ENCODE results near the gene COLEC12.

The COLEC12 gene

GRCh38 chr18:506264-506663, 5.8 kb upstream of the COLEC12 start:
- peak; percentile 27 for DNase-seq (ENCODE audit: low spot score)

DNA sequence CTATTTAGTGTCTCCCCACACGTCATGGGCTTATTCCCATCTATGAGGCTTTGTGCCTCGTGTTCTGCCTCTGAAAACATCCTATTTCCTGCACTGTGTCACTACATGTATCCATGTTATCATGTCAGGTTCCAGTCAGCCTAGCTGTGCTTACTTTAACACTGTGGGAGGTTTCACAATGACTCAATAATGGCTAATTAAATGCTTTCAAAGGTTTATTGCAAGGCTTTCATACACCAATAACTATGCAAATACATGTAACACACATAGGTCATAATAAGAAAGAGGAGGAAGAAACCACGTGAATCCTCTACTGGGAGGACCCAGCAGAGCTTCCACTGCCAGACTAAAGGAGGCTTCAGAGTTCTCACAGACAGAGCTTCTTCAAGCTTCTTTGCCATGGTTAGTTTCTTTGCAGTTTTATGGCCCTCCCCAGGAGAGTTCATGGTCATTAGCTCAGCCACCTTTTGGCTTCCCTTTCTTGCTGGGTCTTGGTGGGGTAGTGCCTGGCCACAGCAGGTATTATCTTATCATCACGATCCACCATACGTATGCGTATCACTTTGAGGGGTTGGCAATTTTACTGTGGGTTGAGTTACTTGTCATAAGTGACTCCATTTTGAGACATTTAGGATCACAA, 5.1 kb upstream of the COLEC12 start:
- no peak for DNase-seq (ENCODE audit: low spot score)

DNA sequence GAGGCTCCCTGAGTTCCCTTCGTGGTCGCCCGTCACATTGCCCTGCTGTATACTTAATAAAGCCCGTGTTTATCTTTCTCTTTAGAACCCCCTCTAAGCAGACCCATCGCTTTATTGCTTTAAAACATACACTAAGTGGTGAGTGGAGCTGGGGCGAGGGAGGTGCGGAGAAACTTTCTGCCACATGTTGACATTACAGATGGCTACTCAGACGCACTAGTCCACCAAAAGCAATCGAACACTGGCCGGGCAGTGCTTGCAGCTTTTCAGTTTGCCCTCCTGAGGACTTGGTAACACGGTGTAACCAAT, 859 bp upstream of the COLEC12 start:
- no peak for DNase-seq (ENCODE audit: low spot score)

DNA sequence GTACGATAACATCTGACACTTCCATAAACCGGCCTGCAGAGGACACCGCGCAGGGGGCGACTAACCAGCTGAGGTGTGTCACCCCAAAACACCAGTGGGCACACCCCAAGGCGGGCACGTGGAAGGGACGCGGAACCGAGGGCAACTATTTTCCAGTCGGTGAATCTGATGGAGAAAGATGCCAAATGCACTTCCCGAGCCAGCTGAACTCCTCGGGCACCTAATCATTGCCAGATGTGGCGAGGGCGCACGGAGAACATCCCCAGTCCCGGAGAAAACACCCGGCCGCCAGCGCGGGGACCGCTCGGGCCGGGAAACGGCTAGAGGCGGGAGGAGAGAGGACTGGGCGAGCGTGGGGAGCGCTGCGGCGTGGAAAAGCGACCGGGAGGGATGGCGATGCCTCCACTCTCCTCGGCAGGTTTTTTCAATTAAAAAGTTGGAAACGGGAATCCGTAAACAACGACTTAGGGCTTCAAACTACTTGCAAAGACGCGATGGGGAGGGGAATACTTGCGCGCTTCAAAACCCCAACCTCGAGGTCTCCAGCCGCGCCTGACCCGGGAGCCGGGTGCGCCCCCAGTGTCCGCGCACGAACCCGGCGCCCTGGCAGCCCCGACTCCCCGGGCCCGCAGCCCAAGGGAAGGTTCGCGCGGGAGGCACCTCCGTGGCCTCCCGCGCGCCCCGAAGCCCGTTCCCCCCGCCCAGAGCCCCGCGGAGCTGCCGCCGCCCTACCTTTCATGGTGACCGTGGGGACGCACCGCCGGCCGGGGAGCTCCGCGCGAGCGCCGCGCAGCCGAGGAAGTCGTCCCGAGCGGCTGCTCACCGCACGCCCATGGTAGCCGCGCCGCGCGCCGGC, 497 bp downstream of the COLEC12 start:
- DNase-seq (ENCODE audit: low spot score) = peak; percentile 52

DNA sequence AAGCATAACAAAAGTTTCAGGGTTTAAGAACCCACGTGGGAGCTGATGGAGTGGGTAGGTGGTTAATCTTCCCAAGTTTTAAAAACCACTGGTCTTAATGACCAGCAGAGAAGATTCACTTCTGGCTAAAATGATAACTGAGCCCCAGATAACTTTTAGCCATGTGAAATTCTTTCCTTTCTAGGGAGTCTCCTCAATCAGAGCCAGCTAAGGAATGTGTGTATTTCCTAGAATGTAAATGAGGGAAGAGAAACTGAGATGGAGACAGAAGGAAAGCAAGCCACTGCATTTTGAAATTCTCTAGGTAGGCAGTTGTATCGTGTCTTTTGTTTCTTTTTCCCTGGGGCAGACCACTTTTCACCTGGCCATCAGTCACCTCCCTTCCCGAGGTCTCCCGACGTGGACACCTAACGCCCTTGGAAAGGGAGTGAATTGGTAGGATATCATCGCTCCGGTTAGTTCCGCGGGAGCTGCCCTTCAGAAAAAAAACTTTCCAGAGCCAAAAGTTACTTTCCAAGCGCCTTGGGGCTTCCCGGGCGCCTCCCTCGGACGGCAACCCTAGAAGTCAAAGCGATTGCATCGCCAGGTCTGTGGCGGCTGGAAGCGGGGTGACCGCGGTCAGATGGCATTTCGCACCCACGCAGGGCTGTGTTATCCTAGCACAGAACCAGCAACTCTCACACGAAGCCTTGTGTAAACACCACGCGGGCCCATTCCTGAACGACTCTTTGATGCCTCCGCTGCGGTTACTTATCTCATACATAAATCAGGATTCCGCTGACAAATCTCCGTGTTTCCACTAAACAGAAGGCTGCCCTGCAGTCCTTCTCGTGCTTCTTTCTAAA, 1.3 kb downstream of the COLEC12 start:
- DNase-seq (ENCODE audit: low spot score) = peak; percentile 56

DNA sequence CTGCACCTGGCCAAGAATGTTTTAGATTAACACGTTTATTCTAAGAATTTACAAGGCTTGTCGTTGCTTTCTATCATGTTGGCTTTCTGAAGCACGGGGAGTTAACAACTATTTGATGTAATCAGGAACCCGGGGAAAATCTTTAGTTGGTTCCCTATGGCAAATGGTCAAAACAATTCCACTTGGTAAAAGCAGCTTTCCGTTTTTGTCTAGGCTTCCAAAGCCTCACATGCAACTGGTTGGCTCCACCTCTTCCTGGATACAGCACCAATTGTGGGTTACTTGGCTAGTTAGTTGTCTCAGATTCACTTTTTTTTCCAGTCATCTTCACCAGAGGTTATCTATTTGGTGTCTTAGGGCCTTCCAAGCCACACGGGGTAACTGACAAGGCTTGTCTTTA, 2.8 kb downstream of the COLEC12 start:
- DNase-seq (ENCODE audit: low spot score) = peak; percentile 22

DNA sequence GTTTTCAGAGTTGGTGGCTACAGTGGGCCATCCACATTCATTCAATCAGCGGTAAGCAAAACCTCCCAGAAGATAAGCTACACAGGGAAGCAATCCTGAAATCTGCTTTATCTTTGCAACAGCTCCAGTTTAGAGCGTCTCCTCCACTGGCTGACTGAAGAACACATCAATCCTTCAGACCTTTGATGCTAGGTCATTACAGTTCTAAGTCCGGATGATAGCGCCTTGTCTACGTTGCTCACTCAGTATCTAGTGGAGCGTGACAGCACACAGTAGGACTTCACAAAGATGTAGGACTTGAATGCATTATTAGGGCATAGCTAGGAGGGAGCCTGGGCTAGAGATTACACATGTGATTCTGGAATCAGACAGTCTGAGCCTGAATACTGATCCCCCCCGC, 5.0 kb downstream of the COLEC12 start:
- no peak for DNase-seq (ENCODE audit: low spot score)

- DNase-seq (ENCODE audit: low spot score) = no peak
Measured at GRCh38 chr18:495017-495416, 5.5 kb downstream of the COLEC12 start.

- DNase-seq (ENCODE audit: low spot score) = peak; percentile 20
Measured at GRCh38 chr18:493986-494983, 6.2 kb downstream of the COLEC12 start.

DNA sequence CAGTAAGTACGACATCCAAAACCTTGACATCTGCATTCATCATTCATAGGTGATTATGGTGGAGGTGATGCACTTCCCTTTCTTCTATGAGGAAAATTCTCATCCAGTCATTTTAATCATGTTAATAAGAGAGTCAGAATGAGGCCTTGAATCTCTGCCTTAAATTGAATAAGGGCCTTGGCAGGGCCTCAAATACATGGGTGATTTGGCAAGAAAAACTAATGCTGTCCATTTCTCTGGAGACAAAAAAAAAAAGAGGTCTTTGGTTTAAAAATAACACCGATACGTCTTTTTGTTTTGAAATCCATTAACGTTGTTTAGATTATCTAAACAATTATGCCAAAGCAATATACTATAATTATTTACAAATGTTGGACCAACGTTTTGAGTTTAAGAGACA, 8.1 kb downstream of the COLEC12 start:
- DNase-seq (ENCODE audit: low spot score) = no peak

- DNase-seq (ENCODE audit: low spot score) = no peak
Measured at GRCh38 chr18:490624-491023, 9.9 kb downstream of the COLEC12 start.

DNA sequence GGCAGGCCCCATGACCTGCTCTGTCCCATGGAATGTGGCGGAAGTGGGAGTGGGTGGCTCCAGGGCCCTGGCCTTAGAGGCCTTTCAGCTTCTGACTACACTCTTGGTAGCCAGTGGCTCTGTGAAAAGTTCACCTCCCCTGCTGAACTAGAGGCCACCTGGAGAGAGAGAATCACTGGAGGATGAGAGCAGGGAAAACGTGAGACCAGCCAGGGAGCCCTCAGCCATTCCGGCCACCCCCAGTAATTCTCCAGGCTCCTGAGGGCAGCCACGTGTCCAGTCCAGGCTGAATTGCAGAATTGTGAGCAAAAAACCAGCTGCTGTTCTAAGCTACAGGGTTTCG, 10.5 kb downstream of the COLEC12 start:
- no peak for DNase-seq (ENCODE audit: low spot score)

DNA sequence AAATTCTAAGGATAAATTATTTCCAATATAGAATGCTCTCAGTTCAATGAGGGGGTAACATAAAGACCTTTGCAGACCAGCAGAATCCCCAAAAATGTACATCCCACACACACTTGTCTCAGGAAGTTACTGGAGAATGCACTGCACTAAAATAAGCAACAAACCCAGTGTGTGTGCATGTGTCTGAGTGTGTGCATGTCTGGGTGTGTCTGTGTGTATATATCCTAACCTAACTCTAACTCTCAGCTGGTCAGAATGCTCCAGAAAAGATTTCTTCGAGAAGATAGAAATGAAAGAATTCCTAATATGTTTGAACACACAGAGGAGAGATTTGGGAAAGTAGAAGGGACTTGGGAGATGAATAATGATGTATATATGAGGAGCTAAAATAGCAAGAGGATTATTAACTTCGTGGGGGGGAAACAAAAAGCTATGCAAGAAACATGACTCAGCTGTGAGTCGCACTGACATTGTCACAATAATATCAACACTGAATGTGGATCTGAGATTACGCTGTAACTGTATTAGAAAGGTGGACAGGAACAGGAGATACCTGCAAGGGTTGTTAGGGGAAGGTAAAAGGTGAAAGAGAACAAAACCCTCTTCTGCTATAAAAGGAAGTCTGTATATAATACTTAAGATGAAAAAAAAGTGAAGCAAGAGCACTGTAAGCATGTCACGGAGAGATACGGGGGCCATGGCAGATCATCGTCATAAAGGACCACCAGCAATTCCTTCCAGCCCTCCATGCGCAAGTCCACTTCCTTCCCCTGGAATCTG, 11.1 kb downstream of the COLEC12 start:
- DNase-seq (ENCODE audit: low spot score) = peak; percentile 72

GRCh38 chr18:486929-487740, 13.4 kb downstream of the COLEC12 start:
- DNase-seq (ENCODE audit: low spot score) = no peak

DNA sequence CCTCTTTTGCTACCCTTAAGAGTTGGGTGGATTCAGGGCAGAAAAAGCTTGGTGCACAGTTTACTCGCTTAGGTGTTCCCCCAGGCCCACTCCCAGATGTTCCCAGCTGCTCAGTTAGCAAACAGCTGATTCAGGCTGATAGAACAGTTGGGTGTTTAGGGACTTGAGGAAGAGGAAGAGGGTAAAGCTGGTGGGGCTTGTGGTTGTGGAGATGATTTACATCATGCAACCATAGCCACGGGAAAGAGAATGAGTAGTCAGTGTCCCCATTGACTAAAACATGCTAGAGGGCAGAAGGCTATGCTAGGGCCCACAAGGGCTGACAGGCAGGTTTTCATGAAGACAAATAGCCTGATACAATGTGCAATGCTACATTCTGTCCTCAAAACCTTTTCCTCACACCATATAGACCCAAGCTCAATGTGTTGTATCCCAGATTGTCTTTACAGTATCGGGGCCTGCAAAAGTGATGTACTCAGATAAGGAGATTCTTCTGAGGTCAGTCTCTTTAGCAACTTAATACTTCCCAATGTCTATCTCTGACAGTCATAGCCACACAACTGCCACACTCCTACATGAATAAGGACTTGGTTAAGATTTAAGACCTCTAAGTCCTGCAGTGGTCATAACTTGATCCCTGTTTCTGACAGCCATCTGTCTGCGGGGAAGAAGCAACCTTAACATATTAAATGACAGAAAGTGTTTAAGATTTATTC, 15.6 kb downstream of the COLEC12 start:
- no peak for DNase-seq (ENCODE audit: low spot score)

GRCh38 chr18:478681-479080, 21.8 kb downstream of the COLEC12 start:
- peak; percentile 58 for DNase-seq (ENCODE audit: low spot score)

DNA sequence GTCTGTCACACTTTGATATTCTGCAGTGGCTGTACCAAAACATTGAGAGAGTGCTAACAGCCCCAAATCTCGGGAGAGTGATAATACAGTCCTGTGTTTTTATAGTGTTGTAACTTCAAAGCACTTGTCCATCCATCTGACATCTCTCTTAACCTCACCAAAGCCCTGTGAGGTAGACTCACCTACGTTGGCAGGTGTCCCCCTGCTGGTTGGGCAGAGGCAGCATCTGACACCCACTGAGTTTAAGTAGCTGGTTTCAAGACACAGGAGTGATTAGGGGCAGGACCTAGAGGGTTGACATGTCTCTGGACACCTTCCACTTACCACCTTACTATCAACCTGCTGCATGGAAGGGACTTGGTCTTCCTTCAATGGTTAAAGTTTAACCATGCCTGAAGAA, 22.9 kb downstream of the COLEC12 start:
- no peak for DNase-seq (ENCODE audit: low spot score)

DNA sequence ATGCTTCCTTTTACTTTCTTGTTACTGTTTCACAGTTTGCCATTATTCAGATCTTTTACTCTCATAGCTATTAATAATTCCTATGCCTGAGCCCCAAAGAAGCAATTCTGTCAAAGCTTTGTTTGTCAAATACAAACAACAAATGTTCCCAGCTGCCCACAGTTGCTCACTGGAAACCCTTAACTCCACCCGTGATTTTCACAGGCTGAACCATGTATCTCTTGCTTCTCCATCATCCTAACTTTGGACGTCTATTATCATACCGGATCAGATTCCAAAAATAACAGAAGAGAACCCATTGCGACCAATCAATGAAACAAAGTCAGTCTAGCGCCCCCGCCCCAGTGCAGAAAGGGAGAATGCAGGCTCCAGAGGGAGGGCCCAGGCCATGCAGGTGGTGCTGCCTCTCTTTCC, 24.2 kb downstream of the COLEC12 start:
- DNase-seq (ENCODE audit: low spot score) = no peak
